ENCODE data around the gene CHCT1. TPM values are rescaled to one million over a fixed set of nuclear protein-coding genes. Genes with fewer than 3 reads are reported as not detected.

The CHCT1 gene
- total RNA-seq, 4 donors from 2014 or later, result not detected

Other genes with a start within 250 kb of the CHCT1 start
- 10 to 100 TPM; 42.3 to 65.8 (median 47.9) TPM for gene USP32, start 30.4 kb upstream of the CHCT1 start, total RNA-seq
- gene APPBP2, start 103.8 kb downstream of the CHCT1 start, total RNA-seq, result 10 to 100 TPM; 24.9 to 35.4 (median 27.9) TPM
- gene PPM1D, start 177.7 kb downstream of the CHCT1 start, total RNA-seq, result 10 to 100 TPM in 3 of 4 donors, 1 to 10 TPM in 1; 7.9 to 18.9 (median 13.0) TPM

Measured in esophagus muscularis mucosa (tissue), 4 donors.